Esophagus muscularis mucosa (tissue), 4 donors: ENCODE data around the gene JAGN1.

Source experiments
- CTCF ChIP-seq, 3 experiments: fragments of 200-600 bp in 2 of 3; fragments of 450-650 bp in 1 of 3; sonication (generic) in 2 of 3; IDR thresholded peaks; one replicate each; pipeline ENCODE4 v1.5.1; 2017 to 2019; ENCODE audit warnings: antibody characterized with exemption in 3 of 3, mild to moderate bottlenecking in 2 of 3, moderate library complexity in 1 of 3
- EP300 ChIP-seq: sonication (generic); formaldehyde crosslinking; IDR thresholded peaks from one replicate; pipeline ENCODE4 v1.6.1; 2017; ENCODE audit warnings: antibody characterized with exemption
- POLR2A ChIP-seq: fragments of 450-650 bp; IDR thresholded peaks from one replicate; pipeline ENCODE4 v1.6.1; 2017; ENCODE audit warnings: antibody characterized with exemption, moderate library complexity, mild to moderate bottlenecking, low read depth

GRCh38 chr3:9908286-9908685 lies 17.9 kb downstream of the JAGN1 start:
- no peak for TF ChIP-seq CTCF (IDR thresholded peaks at IDR 0.05)
- TF ChIP-seq POLR2A: no peak
- TF ChIP-seq EP300: no peak
